ENCODE measurements around the gene ZNF655.
A peak's percentile ranks its signal among the peaks of the same experiment; 100 is the strongest.

GRCh38 chr7:99551334-99551733, 7.1 kb upstream of the ZNF655 start:
- TF ChIP-seq TCF4 (CRISPR knock-in tag; IDR thresholded peaks at IDR 0.05; ENCODE audit: borderline replicate concordance) (no peak), TSHZ2 (CRISPR knock-in tag; IDR thresholded peaks at IDR 0.05) (no peak), ZFP3 (CRISPR knock-in tag; IDR thresholded peaks at IDR 0.05) (no peak), ZFP30 (CRISPR knock-in tag; IDR thresholded peaks at IDR 0.05) (no peak), PATZ1 (CRISPR knock-in tag; IDR thresholded peaks at IDR 0.05; ENCODE audit: borderline replicate concordance) (peak; percentile 51; the same call in 1 of the 2 replicates)

Data from SK-N-SH treated with all-trans-retinoic acid at 6 μM for 48 hours (cell line).